Gastroesophageal sphincter (tissue), 3 donors: ENCODE measurements around the gene GPX2.

Experiments
- EP300 ChIP-seq: sonication (generic); formaldehyde crosslinking; IDR thresholded peaks from one replicate; pipeline ENCODE4 v1.6.1; 2017; ENCODE audit warnings: antibody characterized with exemption, mild to moderate bottlenecking
- POLR2A ChIP-seq, 2 donors: fragments of 450-650 bp; IDR thresholded peaks; one replicate each; pipeline ENCODE4 v1.6.1; 2017; ENCODE audit warnings: antibody characterized with exemption in 2 of 2, mild to moderate bottlenecking in 2 of 2, moderate library complexity in 1 of 2
- TF ChIP-seq, protein P1 (sequence below), 4 experiments: fragments of 200-600 bp in 2 of 4; fragments of 450-650 bp in 2 of 4; sonication (generic) in 1 of 4; IDR thresholded peaks; one replicate each; pipeline ENCODE4 v1.5.1; 2017 to 2019; ENCODE audit warnings: antibody characterized with exemption in 4 of 4, mild to moderate bottlenecking in 2 of 4, moderate library complexity in 2 of 4

DNA sequence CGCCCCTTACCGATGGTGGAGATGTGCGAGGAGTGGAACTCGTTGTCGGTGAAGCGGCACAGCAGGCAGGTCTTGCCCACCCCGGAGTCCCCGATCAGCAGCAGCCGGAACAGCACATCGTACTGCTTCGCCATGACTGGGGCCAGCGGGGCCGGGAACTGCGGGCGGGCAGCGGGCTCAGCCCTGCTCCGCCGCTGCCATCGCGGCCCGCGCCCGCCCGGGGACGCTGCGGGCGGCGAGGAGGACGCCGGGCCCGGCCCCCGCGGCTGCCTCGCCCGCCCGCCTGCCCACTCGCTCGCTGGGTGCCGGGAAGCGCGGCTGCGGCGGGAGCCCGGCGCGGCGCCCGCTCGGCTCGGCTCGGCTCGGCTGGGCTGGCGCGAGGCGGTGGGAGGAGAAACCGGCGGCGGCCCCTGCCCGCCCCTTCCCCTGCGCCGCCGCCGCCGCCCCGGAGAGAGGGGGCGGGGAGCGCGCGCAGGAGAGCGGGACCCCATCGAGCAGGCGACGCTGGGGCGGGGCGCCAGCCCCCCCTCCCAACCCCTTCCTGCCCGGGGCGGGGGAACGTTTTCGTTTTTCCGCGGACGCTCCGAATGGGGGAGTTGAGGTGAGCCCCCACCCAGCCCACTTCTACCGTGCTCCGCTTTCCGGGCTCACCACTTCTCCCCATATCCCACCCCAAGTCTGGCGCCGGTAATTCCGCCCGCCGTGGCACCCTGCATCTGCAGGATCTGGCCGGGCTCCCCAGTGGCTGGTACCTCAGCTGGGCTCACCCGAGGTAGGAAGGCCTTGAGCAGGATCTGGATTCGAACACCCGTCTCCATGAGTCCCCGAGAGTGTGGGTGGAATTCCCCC, 29.6 kb upstream of the GPX2 start, which contains the start of gene RAB15:
- TF ChIP-seq, protein P1, sequence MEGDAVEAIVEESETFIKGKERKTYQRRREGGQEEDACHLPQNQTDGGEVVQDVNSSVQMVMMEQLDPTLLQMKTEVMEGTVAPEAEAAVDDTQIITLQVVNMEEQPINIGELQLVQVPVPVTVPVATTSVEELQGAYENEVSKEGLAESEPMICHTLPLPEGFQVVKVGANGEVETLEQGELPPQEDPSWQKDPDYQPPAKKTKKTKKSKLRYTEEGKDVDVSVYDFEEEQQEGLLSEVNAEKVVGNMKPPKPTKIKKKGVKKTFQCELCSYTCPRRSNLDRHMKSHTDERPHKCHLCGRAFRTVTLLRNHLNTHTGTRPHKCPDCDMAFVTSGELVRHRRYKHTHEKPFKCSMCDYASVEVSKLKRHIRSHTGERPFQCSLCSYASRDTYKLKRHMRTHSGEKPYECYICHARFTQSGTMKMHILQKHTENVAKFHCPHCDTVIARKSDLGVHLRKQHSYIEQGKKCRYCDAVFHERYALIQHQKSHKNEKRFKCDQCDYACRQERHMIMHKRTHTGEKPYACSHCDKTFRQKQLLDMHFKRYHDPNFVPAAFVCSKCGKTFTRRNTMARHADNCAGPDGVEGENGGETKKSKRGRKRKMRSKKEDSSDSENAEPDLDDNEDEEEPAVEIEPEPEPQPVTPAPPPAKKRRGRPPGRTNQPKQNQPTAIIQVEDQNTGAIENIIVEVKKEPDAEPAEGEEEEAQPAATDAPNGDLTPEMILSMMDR (IDR thresholded peaks at IDR 0.05) = peak in 1 of 4 experiments; percentile 12
- TF ChIP-seq POLR2A (IDR thresholded peaks at IDR 0.05) = no peak
- no peak for TF ChIP-seq EP300
